Prostate gland (tissue), 2 donors: Measurements from ENCODE around the gene CFAP45. TPM values are rescaled to one million over a fixed set of nuclear protein-coding genes. Genes with fewer than 3 reads are reported as not detected.
A peak's percentile ranks its signal among the peaks of the same experiment; 100 is the strongest.

ENCODE experiments used
- DNase-seq: peaks from one replicate; pipeline ENCODE4 v3.0.0-alpha.2; 2019; ENCODE audit warnings: low spot score
- H3K27ac ChIP-seq, 2 donors: fragments of 200-600 bp; sonication (generic); 2 replicates each; pipeline ENCODE4 v1.5.1; 2017 to 2019
- H3K27me3 ChIP-seq: fragments of 200-600 bp; sonication (generic); replicated peaks from 2 replicates; pipeline ENCODE4 v1.5.1; 2019; ENCODE audit not compliant: insufficient read depth
- H3K36me3 ChIP-seq, 2 donors: fragments of 200-600 bp; sonication (generic); 1 replicate in 1 of 2; 2 replicates in 1 of 2; pipeline versions ENCODE4 v1.5.1 to v1.8.1; 2017 to 2019
- H3K4me1 ChIP-seq: fragments of 200-600 bp; sonication (generic); replicated peaks from 2 replicates; pipeline ENCODE4 v1.5.1; 2019
- H3K4me3 ChIP-seq, 2 donors: fragments of 200-600 bp; sonication (generic); 2 replicates each; pipeline ENCODE4 v1.5.1; 2017 to 2019
- H3K9me3 ChIP-seq: fragments of 200-600 bp; sonication (generic); 2 replicates; pipeline ENCODE4 v1.5.1; 2017
- CTCF ChIP-seq, 4 experiments: fragments of 200-600 bp in 2 of 4; fragments of 450-650 bp in 2 of 4; sonication (generic) in 2 of 4; IDR thresholded peaks; 1 replicate in 3 of 4; 2 replicates in 1 of 4; pipeline ENCODE4 v1.5.1; 2016 to 2019; ENCODE audit warnings: antibody characterized with exemption in 4 of 4, mild to moderate bottlenecking in 2 of 4, moderate library complexity in 2 of 4
- POLR2A ChIP-seq: fragments of 450-650 bp; IDR thresholded peaks from one replicate; pipeline ENCODE4 v1.6.1; 2016; ENCODE audit warnings: antibody characterized with exemption, mild to moderate bottlenecking
- POLR2AphosphoS5 ChIP-seq: sonication (generic); formaldehyde crosslinking; IDR thresholded peaks from one replicate; pipeline ENCODE4 v1.6.1; 2017; ENCODE audit warnings: antibody characterized with exemption
- WGBS: methylation state at CpG from one replicate; pipeline ENCODE4 v1.1.5; 2018; 5-methylcytosine and 5-hydroxymethylcytosine counted together
- intact Hi-C: fragments of 100-400 bp; cut with DNase I; formaldehyde crosslinking; loops from one replicate; pipeline ENCODE4 v1.14.2; 2022
- total RNA-seq, 2 donors: library from RNA; depleted of rRNA; stranded (reverse); fragments of >200 nt; gene quantifications; one replicate each; pipeline ENCODE4 v1.1.0, GENCODE V29; 2016

CFAP45 gene
- total RNA-seq, 2 donors from 2014 or later, result 2.6 TPM; not detected in 1

DNA sequence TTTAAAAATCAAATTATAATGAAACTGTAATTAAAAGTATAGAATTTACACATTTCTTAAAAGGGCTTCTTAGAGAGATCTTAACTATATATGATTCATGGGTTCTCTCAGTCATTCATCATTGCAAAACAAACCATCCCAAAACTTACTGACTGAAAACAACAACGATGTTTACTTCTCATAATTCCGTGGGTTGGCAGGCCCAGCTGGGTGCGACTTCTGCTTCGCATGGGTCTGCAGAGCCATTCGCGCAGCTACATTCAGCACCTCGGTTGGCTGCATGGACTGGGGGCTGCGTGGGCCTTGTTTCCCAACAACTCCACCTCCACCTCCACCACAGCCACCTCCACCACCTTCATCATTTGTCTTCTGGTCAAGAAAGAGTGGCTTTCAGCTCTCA is 69.2 kb downstream of the CFAP45 start:
- H3K27me3 ChIP-seq, result no peaks in the 10 kb centered on the region
- WGBS, result 89% methylated on average over 8 of the region's 8 CpGs
- no peaks in the 10 kb centered on the region for H3K36me3 ChIP-seq
- TF ChIP-seq POLR2AphosphoS5, result no peak
- no peak for TF ChIP-seq CTCF (IDR thresholded peaks at IDR 0.05)
- TF ChIP-seq POLR2A, result no peak
- H3K4me3 ChIP-seq, result no peak overlapping the region
- no peak for DNase-seq
- intact Hi-C loops, result no loop called here
- H3K9me3 ChIP-seq, result no peaks in the 10 kb centered on the region
- no peak overlapping the region for H3K27ac ChIP-seq
- H3K4me1 ChIP-seq, result no peaks in the 10 kb centered on the region

DNA sequence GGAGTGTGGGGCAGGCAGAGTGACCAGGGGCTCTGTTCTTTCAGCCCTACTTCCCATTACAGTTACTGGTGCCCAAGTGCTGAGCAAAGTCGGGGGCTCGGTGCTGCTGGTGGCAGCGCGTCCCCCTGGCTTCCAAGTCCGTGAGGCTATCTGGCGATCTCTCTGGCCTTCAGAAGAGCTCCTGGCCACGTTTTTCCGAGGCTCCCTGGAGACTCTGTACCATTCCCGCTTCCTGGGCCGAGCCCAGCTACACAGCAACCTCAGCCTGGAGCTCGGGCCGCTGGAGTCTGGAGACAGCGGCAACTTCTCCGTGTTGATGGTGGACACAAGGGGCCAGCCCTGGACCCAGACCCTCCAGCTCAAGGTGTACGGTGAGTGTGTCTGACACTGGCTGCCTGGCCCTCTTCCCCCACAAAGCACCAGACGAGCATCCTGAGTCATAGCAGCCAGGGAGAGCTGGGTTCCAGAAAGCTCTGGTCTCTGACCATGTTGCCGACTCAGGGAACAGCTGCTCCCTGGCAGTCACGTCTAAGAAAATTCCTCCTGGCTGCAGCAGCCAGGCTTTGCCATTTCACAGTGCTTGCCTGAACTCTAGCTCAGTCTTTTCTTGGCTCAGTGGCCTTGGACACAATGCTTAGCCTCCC is 70.0 kb downstream of the CFAP45 start:
- Histone ChIP-seq H3K9me3 (no peaks in the 10 kb centered on the region), H3K4me3 (no peak overlapping the region), H3K27me3 (no peaks in the 10 kb centered on the region), H3K36me3 (no peaks in the 10 kb centered on the region), H3K27ac (no peak overlapping the region), H3K4me1 (no peaks in the 10 kb centered on the region)
- TF ChIP-seq POLR2A, result no peak
- no peak for TF ChIP-seq CTCF (IDR thresholded peaks at IDR 0.05)
- TF ChIP-seq POLR2AphosphoS5, result no peak
- DNase-seq, result no peak
- intact Hi-C loops, result no loop called here
- WGBS, result 80% methylated on average over 17 of the region's 18 CpGs

GRCh38 chr1:159829273-159829634 is 70.7 kb downstream of the CFAP45 start:
- Histone ChIP-seq H3K27ac (no peak overlapping the region), H3K4me3 (no peak overlapping the region), H3K4me1 (no peaks in the 10 kb centered on the region), H3K36me3 (no peaks in the 10 kb centered on the region), H3K9me3 (no peaks in the 10 kb centered on the region), H3K27me3 (no peaks in the 10 kb centered on the region)
- intact Hi-C loops, result no loop called here
- TF ChIP-seq CTCF (IDR thresholded peaks at IDR 0.05), result peak in 1 of 4 experiments; percentile 55
- TF ChIP-seq POLR2AphosphoS5, result no peak
- peak; percentile 14 for DNase-seq
- WGBS, result 26% methylated on average over 3 of the region's 3 CpGs

- Histone ChIP-seq H3K4me3 (no peak overlapping the region), H3K9me3 (no peaks in the 10 kb centered on the region), H3K27ac (no peak overlapping the region), H3K27me3 (no peaks in the 10 kb centered on the region), H3K4me1 (no peaks in the 10 kb centered on the region), H3K36me3 (no peaks in the 10 kb centered on the region)
- WGBS, result 88% methylated on average over 11 of the region's 11 CpGs
- TF ChIP-seq CTCF (IDR thresholded peaks at IDR 0.05), result no peak
- no peak for TF ChIP-seq POLR2AphosphoS5
- TF ChIP-seq POLR2A, result no peak
- DNase-seq, result no peak
- intact Hi-C loops, result no loop called here
Observed at GRCh38 chr1:159828581-159829272, 71.2 kb downstream of the CFAP45 start.

DNA sequence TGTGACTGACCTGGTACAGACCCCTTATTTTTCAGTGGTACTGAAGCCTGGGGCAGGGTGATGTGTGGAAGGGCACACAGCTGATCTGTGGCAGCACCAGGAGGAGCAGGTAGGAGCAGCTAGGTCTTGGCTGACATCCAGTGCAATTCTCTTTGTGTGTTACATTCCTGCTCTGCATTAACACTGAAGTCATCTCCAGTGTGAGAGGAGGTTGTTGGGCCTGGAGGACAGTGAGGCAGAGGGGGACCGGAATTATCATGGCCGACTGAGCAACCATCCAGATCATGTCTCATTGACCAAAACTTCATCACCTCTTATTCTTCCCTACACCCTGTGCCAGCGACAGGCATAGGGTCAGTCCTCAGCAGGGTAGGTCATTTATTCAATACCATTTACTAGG is 71.8 kb downstream of the CFAP45 start:
- 79% methylated on average over 3 of the region's 3 CpGs for WGBS
- no peak overlapping the region for H3K4me3 ChIP-seq
- no peaks in the 10 kb centered on the region for H3K9me3 ChIP-seq
- no peak for DNase-seq
- intact Hi-C loops, result no loop called here
- TF ChIP-seq CTCF (IDR thresholded peaks at IDR 0.05) (no peak), POLR2A (no peak), POLR2AphosphoS5 (no peak)
- no peaks in the 10 kb centered on the region for H3K27me3 ChIP-seq
- H3K27ac ChIP-seq, result no peak overlapping the region
- H3K4me1 ChIP-seq, result no peaks in the 10 kb centered on the region
- no peaks in the 10 kb centered on the region for H3K36me3 ChIP-seq
